ENCODE data around the gene NFAT5. TPM values are rescaled to one million over a fixed set of nuclear protein-coding genes. Genes with fewer than 3 reads are reported as not detected.
"Not testable (repeated sequence)": the region's sequence is repeated elsewhere in the genome, so short reads cannot be mapped to it uniquely, and the experiment has no call there.

NFAT5 gene, protein sequence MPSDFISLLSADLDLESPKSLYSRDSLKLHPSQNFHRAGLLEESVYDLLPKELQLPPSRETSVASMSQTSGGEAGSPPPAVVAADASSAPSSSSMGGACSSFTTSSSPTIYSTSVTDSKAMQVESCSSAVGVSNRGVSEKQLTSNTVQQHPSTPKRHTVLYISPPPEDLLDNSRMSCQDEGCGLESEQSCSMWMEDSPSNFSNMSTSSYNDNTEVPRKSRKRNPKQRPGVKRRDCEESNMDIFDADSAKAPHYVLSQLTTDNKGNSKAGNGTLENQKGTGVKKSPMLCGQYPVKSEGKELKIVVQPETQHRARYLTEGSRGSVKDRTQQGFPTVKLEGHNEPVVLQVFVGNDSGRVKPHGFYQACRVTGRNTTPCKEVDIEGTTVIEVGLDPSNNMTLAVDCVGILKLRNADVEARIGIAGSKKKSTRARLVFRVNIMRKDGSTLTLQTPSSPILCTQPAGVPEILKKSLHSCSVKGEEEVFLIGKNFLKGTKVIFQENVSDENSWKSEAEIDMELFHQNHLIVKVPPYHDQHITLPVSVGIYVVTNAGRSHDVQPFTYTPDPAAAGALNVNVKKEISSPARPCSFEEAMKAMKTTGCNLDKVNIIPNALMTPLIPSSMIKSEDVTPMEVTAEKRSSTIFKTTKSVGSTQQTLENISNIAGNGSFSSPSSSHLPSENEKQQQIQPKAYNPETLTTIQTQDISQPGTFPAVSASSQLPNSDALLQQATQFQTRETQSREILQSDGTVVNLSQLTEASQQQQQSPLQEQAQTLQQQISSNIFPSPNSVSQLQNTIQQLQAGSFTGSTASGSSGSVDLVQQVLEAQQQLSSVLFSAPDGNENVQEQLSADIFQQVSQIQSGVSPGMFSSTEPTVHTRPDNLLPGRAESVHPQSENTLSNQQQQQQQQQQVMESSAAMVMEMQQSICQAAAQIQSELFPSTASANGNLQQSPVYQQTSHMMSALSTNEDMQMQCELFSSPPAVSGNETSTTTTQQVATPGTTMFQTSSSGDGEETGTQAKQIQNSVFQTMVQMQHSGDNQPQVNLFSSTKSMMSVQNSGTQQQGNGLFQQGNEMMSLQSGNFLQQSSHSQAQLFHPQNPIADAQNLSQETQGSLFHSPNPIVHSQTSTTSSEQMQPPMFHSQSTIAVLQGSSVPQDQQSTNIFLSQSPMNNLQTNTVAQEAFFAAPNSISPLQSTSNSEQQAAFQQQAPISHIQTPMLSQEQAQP (N-terminal part only)
- total RNA-seq (10 to 100 TPM; 19.5 to 21.2 TPM), total RNA-seq (28.8 to 688 (median 76.0) reads per million in 172 experiments)
- 18.2 TPM for polyA plus RNA-seq (2013, experiment 1 of 2)
- polyA plus RNA-seq (2013, experiment 2 of 2): 24.1 TPM

GRCh38 chr16:69565671-69566239, at the start of gene NFAT5:
TSS of gene NFAT5 (plus strand) at chr16:69565966. CDS start at chr16:69566302, 336 bp downstream.
- Histone ChIP-seq H3K36me3 (ENCODE audit: insufficient read depth, low read length) (no peaks in the 10 kb centered on the region), H3K4me3 (ENCODE audit: low read length) (peak within 1 kb of the TSS; percentile 84), H3K27ac (ENCODE audit: low read depth in 1 of 2, low read length in 2 of 2) (peak within 1 kb of the TSS; percentile 75 to 93), H3K4me1 (ENCODE audit: insufficient read depth, low read length) (peaks cover 31% of the 10 kb centered on the region), H3K27me3 (ENCODE audit: control insufficient read depth in 1 of 2, insufficient read depth in 2 of 2, low read length in 2 of 2) (no peaks in the 10 kb centered on the region), H3K9me3 (ENCODE audit: control insufficient read depth in 1 of 2, insufficient read depth in 1 of 2, low read length in 2 of 2) (no peaks in the 10 kb centered on the region)
- peak; percentile 80 for ATAC-seq (ENCODE audit: poor library complexity)
- DNase-seq: peak; percentile 71 to 95 (median 88)
- Mint-ChIP-seq H3K4me3 (peak within 1 kb of the TSS; percentile 100), H3K9me3 (no peaks in the 10 kb centered on the region), H3K27ac (peak within 1 kb of the TSS; percentile 96), H3K4me1 (ENCODE audit: low read depth) (peaks cover 47% of the 10 kb centered on the region), H3K36me3 (ENCODE audit: low read depth) (peaks cover 19% of the 10 kb centered on the region), H3K27me3 (no peaks in the 10 kb centered on the region)
- TF ChIP-seq, protein P1, sequence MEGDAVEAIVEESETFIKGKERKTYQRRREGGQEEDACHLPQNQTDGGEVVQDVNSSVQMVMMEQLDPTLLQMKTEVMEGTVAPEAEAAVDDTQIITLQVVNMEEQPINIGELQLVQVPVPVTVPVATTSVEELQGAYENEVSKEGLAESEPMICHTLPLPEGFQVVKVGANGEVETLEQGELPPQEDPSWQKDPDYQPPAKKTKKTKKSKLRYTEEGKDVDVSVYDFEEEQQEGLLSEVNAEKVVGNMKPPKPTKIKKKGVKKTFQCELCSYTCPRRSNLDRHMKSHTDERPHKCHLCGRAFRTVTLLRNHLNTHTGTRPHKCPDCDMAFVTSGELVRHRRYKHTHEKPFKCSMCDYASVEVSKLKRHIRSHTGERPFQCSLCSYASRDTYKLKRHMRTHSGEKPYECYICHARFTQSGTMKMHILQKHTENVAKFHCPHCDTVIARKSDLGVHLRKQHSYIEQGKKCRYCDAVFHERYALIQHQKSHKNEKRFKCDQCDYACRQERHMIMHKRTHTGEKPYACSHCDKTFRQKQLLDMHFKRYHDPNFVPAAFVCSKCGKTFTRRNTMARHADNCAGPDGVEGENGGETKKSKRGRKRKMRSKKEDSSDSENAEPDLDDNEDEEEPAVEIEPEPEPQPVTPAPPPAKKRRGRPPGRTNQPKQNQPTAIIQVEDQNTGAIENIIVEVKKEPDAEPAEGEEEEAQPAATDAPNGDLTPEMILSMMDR (IDR thresholded peaks at IDR 0.05): no peak
- POLR2A ChIA-PET: interaction anchor here (1.3 to 2.7 kb wide), 2 partner anchors 12 to 122 kb away, joined by 3 to 23 read pairs; no protein-coding TSS in a partner anchor
- intact Hi-C loops (cut with DNase I, micrococcal nuclease): loop anchor here (1.0 to 10.0 kb wide), 8 partner anchors 121 to 378 kb away; partner anchors contain the start of genes WWP2 (in 2 of the 2), CYB5B (in 1 of the 2), SNTB2 (in 1 of the 2) and VPS4A (in 1 of the 2)
- CTCF ChIA-PET: no interaction called here

DNA sequence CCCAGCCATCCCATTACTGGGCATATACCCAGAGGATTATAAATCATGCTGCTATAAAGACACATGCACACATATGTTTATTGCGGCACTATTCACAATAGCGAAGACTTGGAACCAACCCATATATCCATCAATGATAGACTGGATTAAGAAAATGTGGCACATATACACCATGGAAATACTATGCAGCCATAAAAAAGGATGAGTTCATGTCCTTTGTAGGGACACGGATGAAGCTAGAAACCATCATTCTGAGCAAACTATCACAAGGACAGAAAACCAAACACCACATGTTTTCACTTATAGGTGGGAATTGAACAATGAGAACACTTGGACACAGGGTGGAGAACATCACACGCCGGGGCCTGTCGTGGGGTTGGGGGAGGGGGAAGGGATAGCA, 47.9 kb upstream of the NFAT5 start:
- H3K27ac ChIP-seq (ENCODE audit: low read depth in 1 of 2, low read length in 2 of 2); H3K27ac Mint-ChIP-seq; H3K4me1 ChIP-seq (ENCODE audit: insufficient read depth, low read length); H3K4me3 Mint-ChIP-seq; H3K4me1 Mint-ChIP-seq (ENCODE audit: low read depth); H3K27me3 Mint-ChIP-seq; H3K36me3 Mint-ChIP-seq (ENCODE audit: low read depth); DNase-seq; H3K36me3 ChIP-seq (ENCODE audit: insufficient read depth, low read length); intact Hi-C loops (cut with DNase I, micrococcal nuclease); H3K9me3 ChIP-seq (ENCODE audit: control insufficient read depth in 1 of 2, insufficient read depth in 1 of 2, low read length in 2 of 2); H3K9me3 Mint-ChIP-seq; H3K27me3 ChIP-seq (ENCODE audit: control insufficient read depth in 1 of 2, insufficient read depth in 2 of 2, low read length in 2 of 2); POLR2A ChIA-PET; CTCF ChIA-PET; ATAC-seq (ENCODE audit: poor library complexity); H3K4me3 ChIP-seq (ENCODE audit: low read length): not testable (repeated sequence)

GRCh38 chr16:69520413-69520799, 45.4 kb upstream of the NFAT5 start:
- no peak overlapping the region for H3K27ac ChIP-seq (ENCODE audit: low read depth in 1 of 2, low read length in 2 of 2)
- Mint-ChIP-seq H3K9me3 (peaks cover 2% of the 10 kb centered on the region), H3K36me3 (ENCODE audit: low read depth) (no peaks in the 10 kb centered on the region), H3K27me3 (no peaks in the 10 kb centered on the region), H3K4me1 (ENCODE audit: low read depth) (no peaks in the 10 kb centered on the region), H3K27ac (no peak overlapping the region), H3K4me3 (no peak overlapping the region)
- no peaks in the 10 kb centered on the region for H3K27me3 ChIP-seq (ENCODE audit: control insufficient read depth in 1 of 2, insufficient read depth in 2 of 2, low read length in 2 of 2)
- DNase-seq (no peak), ATAC-seq (ENCODE audit: poor library complexity) (no peak)
- no peaks in the 10 kb centered on the region for H3K4me1 ChIP-seq (ENCODE audit: insufficient read depth, low read length)
- CTCF ChIA-PET: no interaction called here
- intact Hi-C loops (cut with DNase I, micrococcal nuclease): no loop called here
- TF ChIP-seq, protein P1 (IDR thresholded peaks at IDR 0.05): no peak
- no peaks in the 10 kb centered on the region for H3K36me3 ChIP-seq (ENCODE audit: insufficient read depth, low read length)
- POLR2A ChIA-PET: no interaction called here
- H3K4me3 ChIP-seq (ENCODE audit: low read length): no peak overlapping the region
- H3K9me3 ChIP-seq (ENCODE audit: control insufficient read depth in 1 of 2, insufficient read depth in 1 of 2, low read length in 2 of 2): no peaks in the 10 kb centered on the region
